ENCODE measurements around the gene DPM2. TPM values are rescaled to one million over a fixed set of nuclear protein-coding genes. Genes with fewer than 3 reads are reported as not detected.

DPM2 gene
- polyA plus RNA-seq, 1 donor, result 35.6 TPM

GRCh38 chr9:127974769-127975261 lies 37.2 kb upstream of the DPM2 start:
- no peak for DNase-seq

DNA sequence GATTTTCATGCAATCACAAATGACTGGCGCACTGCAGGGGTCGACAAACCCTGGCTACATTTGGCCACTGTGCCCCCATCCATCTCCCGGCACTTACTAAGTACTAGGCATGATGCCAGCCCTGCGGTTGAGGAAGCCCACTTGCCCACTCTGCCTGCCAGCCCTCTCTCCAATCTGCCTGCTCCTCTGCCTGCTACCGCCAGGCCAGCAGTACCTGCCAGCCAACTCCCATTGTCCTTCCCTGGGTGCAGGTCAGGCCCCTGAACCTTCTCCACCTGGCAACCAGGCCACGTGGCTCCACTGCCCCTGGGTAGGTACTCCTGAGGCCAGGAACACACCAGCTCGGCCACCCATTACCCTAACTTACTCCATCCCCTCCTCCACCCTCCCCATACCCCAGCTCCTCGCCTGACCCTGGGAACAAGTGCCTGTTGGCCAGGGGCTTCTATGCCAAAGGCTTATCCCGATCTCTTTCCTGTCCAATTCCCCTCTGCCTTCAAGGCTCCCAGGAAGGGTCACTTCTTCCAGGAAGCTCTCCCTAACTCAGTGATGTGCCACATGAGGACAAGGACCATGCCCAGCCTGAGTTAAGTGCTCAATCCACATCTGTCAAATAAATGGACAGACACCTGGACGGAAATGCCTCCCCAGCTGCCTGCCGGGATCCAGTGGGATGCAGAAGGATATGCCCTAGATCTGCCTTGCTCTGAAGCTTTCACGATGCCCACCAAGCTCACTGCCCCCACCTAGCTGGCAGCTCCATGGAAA lies 36.5 kb upstream of the DPM2 start:
- no peak for DNase-seq

GRCh38 chr9:127973169-127974000 lies 35.7 kb upstream of the DPM2 start:
- DNase-seq, result no peak

DNA sequence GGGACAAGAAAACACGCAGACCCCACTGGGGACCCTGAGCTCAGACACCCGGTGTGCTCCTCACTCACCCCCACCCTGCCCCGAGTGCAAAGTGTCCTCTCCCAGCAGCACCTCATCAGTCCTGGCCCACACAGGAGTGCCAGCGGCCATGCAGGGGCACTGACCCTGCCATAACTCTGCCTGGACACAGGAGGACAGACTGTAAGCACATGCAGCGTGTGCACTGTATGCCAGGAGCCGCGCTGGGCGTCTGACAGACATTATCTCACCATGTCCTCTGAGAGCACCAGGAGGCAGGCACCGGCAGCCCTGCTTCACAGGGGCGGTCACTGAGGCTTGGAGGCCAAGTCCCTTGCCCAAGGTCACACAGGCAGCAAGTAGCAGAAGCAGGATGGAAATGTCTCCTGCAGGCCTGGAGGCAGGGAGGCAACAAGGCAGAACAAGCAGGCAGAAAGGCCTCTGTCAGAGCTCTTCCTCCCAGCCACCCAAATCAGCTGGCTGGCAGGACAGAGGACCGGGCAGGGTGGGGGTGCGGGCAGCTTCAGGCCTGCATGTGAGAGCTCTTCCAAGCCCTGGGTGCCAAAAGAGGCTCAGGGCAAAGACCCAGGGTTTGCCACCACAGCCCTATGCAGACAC lies 34.7 kb upstream of the DPM2 start:
- DNase-seq, result no peak

DNA sequence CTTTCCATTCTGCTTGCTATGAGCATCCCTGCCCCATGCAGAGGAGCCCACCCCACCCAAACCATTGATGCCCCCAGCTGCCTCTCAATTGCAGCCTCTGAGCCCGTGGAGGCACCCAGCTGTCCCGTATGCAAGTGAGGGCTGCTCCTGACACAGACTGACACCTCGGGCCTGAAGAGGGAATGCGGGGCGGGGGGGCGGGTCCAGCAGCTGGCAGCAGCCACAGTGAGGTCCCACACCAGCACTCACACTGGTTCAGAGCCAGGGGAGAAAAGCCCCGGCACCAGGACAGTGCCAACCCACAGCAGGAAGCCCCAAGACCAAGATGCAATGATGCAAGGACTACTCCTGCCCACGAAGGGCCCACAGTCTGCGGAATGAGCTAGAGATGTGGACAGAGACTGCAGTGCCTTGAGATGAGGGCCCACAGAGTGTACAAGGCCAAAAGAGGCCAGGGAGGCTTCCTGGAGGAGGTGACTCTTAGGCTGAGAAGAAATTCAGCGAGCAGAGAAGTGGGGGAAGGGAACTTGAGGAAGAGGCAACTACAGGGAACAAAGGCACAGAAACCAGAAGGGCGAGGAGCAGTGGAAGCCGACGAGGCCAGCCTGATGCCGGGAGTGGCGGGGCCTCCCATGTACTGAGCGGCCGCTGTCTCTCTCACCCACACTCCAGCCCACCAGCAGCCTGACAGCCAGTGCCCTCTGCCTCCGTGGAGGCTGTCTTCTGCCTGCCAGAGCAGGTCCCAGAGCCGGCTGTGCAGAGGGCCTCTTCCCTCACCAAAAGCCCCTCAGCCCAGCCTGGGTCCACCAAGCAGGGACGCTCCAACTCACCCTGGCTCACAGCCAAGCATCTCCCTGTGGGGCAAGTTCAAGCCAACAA lies 33.9 kb upstream of the DPM2 start:
- DNase-seq, result no peak

- no peak for DNase-seq
Observed at GRCh38 chr9:127970401-127971313, 33.0 kb upstream of the DPM2 start.

- no peak for DNase-seq
Observed at GRCh38 chr9:127968700-127969383, 31.2 kb upstream of the DPM2 start.

GRCh38 chr9:127968042-127968441 lies 30.4 kb upstream of the DPM2 start:
- DNase-seq, result no peak

DNA sequence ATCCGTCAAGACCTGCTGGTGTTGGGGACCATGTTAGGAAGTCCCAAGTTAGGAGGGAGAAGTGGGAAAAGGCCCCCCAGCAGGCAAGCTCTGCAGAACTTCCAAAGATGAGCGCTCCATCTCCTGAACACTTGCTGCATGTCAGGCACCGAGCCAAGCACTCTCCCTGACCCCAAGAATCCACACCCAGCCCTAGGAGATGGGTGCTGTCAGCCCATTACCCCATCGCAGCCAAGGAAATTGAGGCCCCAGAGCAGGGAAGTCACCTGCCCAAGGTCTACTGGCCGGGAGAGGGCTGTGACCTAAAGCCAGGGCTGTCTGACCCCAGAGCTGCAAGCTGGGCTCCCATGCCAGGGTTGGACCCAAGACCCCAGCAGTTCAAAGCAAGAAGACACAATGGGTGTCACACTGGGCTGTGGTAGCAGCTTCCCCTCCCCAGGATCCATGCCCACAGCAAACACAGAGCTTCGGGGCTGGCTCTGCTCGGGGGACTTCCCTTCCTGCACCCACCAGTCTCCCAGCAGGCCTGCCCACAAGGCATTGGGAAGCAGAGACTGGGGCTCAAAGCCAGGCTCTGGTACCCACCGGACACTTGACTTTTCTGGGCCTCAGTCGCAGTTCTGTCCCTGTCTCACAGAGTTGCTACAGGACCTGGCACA lies 29.6 kb upstream of the DPM2 start:
- DNase-seq, result no peak

- DNase-seq, result no peak
Observed at GRCh38 chr9:127966416-127967150, 28.9 kb upstream of the DPM2 start.

- DNase-seq, result no peak
Observed at GRCh38 chr9:127965953-127966352, 28.3 kb upstream of the DPM2 start.

- DNase-seq, result no peak
Observed at GRCh38 chr9:127963359-127964064, 25.9 kb upstream of the DPM2 start.

GRCh38 chr9:127963041-127963358 lies 25.3 kb upstream of the DPM2 start:
- no peak for DNase-seq

DNA sequence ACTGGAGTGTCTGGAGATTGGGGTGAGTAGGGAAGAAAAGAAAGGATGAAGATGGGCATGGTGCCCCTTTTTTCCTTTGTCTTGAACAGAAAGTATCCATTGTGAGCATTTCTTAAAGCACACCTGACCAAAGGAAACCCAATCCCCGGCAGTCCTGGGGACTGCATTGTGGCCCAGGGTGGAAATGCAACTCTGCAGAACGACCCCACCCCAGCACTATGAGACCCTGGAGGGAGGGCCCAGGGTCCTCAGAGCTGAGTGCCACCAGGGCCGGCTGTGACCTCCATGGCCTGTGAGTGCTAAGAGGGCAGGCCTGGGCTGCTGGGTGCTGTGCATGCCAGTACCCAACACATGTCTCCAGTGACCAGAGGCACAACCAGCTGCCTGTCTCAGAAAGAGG lies 24.6 kb upstream of the DPM2 start:
- no peak for DNase-seq

- no peak for DNase-seq
Observed at GRCh38 chr9:127961613-127962155, 24.0 kb upstream of the DPM2 start.

GRCh38 chr9:127961155-127961490 lies 23.5 kb upstream of the DPM2 start:
- no peak for DNase-seq

DNA sequence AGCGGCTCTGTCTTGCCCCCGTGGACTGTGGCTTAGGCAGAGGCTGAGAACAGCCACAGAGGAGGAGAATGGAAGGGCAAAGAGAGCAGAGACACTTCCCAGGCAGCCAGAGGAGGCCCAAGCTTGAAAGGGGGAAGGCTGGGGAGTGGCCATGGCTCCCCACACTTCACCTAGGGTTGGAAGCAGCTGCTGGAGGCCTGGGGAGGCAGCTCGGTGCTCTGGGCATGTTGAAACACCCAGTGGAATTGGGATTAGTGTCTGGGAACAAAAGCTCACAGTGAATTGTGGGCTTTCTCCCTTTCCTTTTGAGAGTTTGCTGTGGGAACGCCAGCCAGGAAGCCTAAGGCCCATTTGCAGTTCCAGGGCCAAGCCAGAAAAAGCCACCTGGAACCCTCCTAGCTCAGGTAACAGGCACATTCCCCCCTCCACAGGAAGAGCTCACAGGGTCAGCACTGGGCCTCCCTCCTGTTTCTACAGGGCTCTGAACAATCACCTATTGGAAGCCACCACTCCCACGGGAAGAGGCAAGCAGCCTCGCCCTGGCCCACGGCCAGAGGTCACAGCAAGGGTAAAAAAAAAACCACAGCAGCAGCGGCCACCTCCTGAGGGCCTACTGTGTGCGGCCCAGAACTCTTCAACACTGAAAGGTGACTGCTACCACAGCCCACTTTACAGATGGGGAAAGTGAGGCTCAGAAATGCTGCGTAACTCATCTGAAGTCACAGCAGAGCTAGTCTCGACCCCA lies 22.9 kb upstream of the DPM2 start:
- no peak for DNase-seq
